DOHH2 (cell line): ENCODE data around the gene TTC7B.

Experiments
- EZH2phosphoT487 ChIP-seq: fragments of 200-600 bp; sonication (generic); IDR thresholded peaks from 2 replicates; pipeline ENCODE4 v1.6.1; 2017; ENCODE audit warnings: borderline replicate concordance, mild to moderate bottlenecking, antibody characterized with exemption, low read length, moderate library complexity, mixed read lengths
- TF ChIP-seq, protein P1 (sequence below): fragments of 200-600 bp; sonication (generic); IDR thresholded peaks from one replicate; pipeline ENCODE4 v1.5.1; 2014; ENCODE audit warnings: antibody characterized with exemption, mild to moderate bottlenecking, low read depth, low read length; ENCODE audit not compliant: poor library complexity, severe bottlenecking

DNA sequence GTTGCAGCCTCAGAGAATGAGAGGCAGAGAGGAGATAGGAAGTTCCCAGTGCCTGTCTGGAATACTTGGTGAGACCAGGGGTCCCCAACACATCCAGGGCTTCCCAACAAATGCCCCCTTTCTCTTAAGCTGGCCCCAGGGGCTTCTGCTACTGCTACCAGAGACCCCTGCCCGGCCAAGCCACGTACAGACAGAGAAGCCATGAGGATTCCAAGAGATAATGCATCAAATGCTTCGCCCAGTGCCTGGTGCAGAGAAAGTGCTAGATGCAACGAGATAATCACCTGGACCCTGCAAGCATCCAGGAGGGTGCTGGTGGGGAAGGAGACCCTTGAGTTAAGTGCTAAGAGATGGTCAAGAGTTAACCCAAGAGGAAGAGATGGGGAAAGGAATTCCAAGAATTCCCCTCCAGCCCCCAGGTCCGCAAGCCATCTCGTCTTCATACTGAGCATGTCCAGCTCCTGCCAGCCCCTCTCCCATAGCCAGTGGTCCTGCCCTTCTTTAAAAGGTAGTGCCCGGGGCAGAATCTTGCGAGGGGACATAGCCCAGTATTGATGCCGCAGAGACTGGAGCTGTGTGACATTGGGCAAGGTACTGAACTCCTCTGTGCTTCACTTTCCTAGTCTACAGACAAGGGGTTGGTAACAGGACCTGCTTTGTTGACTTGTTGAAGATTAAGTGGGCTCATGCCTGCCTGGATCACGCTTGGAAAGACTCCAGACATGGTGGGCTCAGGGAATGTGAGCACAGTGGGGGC, 316.1 kb downstream of the TTC7B start:
- TF ChIP-seq, protein P1, sequence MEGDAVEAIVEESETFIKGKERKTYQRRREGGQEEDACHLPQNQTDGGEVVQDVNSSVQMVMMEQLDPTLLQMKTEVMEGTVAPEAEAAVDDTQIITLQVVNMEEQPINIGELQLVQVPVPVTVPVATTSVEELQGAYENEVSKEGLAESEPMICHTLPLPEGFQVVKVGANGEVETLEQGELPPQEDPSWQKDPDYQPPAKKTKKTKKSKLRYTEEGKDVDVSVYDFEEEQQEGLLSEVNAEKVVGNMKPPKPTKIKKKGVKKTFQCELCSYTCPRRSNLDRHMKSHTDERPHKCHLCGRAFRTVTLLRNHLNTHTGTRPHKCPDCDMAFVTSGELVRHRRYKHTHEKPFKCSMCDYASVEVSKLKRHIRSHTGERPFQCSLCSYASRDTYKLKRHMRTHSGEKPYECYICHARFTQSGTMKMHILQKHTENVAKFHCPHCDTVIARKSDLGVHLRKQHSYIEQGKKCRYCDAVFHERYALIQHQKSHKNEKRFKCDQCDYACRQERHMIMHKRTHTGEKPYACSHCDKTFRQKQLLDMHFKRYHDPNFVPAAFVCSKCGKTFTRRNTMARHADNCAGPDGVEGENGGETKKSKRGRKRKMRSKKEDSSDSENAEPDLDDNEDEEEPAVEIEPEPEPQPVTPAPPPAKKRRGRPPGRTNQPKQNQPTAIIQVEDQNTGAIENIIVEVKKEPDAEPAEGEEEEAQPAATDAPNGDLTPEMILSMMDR, result no peak
- no peak for TF ChIP-seq EZH2phosphoT487
